HG03045 (cell line): ENCODE data around the gene SH3D19.
"Not testable (repeated sequence)": the region's sequence is repeated elsewhere in the genome, so short reads cannot be mapped to it uniquely, and the experiment has no call there.

Experiments
- ATAC-seq: cut with Tn5 transposase; IDR thresholded peaks from one replicate; pipeline ENCODE4 v1.9.1; 2021; ENCODE audit warnings: mild to moderate bottlenecking, moderate library complexity; ENCODE audit not compliant: unreplicated experiment

SH3D19 gene

GRCh38 chr4:151284534-151285245 is 40.7 kb downstream of the SH3D19 start:
- no peak for ATAC-seq

GRCh38 chr4:151276787-151277562 is 48.4 kb downstream of the SH3D19 start, which contains the start of gene PRSS48:
TSS of gene PRSS48 (plus strand) at chr4:151277161. CDS start at chr4:151277173, 12 bp downstream.
- peak; percentile 52 for ATAC-seq

- ATAC-seq, result not testable (repeated sequence)
Observed at GRCh38 chr4:151268905-151269304, 56.5 kb downstream of the SH3D19 start.

GRCh38 chr4:151267822-151268535 is 57.4 kb downstream of the SH3D19 start:
- no peak for ATAC-seq

- ATAC-seq, result no peak
Observed at GRCh38 chr4:151267104-151267503, 58.3 kb downstream of the SH3D19 start.

GRCh38 chr4:151266497-151266896 is 58.9 kb downstream of the SH3D19 start:
- ATAC-seq, result no peak

GRCh38 chr4:151263455-151263854 is 62.0 kb downstream of the SH3D19 start:
- ATAC-seq, result no peak

- no peak for ATAC-seq
Observed at GRCh38 chr4:151260526-151260925, 64.9 kb downstream of the SH3D19 start.

- ATAC-seq, result no peak
Observed at GRCh38 chr4:151259752-151260151, 65.7 kb downstream of the SH3D19 start.

GRCh38 chr4:151257704-151258103 is 67.7 kb downstream of the SH3D19 start:
- ATAC-seq, result no peak

- no peak for ATAC-seq
Observed at GRCh38 chr4:151256134-151256533, 69.3 kb downstream of the SH3D19 start.

- not testable (repeated sequence) for ATAC-seq
Observed at GRCh38 chr4:151255680-151256079, 69.7 kb downstream of the SH3D19 start.

- not testable (repeated sequence) for ATAC-seq
Observed at GRCh38 chr4:151255226-151255625, 70.2 kb downstream of the SH3D19 start.

- no peak for ATAC-seq
Observed at GRCh38 chr4:151251603-151252304, 73.7 kb downstream of the SH3D19 start.

GRCh38 chr4:151250706-151251105 is 74.7 kb downstream of the SH3D19 start:
- no peak for ATAC-seq

- no peak for ATAC-seq
Observed at GRCh38 chr4:151248519-151248918, 76.9 kb downstream of the SH3D19 start.

GRCh38 chr4:151247395-151247794 is 78.0 kb downstream of the SH3D19 start:
- ATAC-seq, result no peak

- no peak for ATAC-seq
Observed at GRCh38 chr4:151246742-151247141, 78.7 kb downstream of the SH3D19 start.

- ATAC-seq, result no peak
Observed at GRCh38 chr4:151242305-151242704, 83.1 kb downstream of the SH3D19 start.

GRCh38 chr4:151239608-151240007 is 85.8 kb downstream of the SH3D19 start:
- ATAC-seq, result no peak

- ATAC-seq, result no peak
Observed at GRCh38 chr4:151238477-151238876, 86.9 kb downstream of the SH3D19 start.
